ENCODE data around the gene DBX2.

DBX2 gene

DNA sequence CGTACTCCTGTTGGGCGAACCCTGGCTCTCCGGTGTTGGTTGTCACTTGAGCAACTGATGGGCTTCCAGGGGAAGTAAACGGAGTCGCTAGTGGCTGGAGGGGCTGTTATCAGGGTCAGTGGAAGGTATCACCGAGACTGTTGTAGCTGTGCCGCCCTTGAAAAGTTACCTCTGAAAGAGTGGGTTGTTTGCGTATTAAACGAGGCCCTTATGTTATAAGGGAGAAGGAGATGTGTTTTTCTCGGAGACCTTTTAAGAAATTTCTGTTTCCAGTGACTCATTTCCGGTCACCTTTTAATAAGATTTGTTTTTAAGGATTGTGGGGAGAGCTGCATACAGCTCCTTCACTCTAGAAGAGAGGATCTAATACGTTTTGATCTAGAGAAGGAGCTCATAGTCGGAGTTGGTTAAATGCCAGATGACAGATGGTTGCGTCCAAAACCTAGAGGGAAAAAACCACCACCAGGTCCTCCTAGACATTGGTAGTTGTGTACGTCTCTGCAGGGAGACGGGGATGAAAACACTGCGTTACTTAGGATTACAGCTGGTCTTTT is 750 bp upstream of the DBX2 start:
- Histone ChIP-seq H3K9me3 (no peaks in the 10 kb centered on the region), H3K36me3 (no peaks in the 10 kb centered on the region), H3K27me3 (peaks cover 76% of the 10 kb centered on the region), H3K4me3 (ENCODE audit: low read depth in 1 of 2, low read length in 1 of 2) (no peak overlapping the region), H3K4me1 (ENCODE audit: control insufficient read depth in 1 of 2, insufficient read depth in 1 of 2, low read depth in 1 of 2, low read length in 1 of 2) (no peaks in the 10 kb centered on the region), H3K27ac (no peak overlapping the region)
- TF ChIP-seq, protein P1, sequence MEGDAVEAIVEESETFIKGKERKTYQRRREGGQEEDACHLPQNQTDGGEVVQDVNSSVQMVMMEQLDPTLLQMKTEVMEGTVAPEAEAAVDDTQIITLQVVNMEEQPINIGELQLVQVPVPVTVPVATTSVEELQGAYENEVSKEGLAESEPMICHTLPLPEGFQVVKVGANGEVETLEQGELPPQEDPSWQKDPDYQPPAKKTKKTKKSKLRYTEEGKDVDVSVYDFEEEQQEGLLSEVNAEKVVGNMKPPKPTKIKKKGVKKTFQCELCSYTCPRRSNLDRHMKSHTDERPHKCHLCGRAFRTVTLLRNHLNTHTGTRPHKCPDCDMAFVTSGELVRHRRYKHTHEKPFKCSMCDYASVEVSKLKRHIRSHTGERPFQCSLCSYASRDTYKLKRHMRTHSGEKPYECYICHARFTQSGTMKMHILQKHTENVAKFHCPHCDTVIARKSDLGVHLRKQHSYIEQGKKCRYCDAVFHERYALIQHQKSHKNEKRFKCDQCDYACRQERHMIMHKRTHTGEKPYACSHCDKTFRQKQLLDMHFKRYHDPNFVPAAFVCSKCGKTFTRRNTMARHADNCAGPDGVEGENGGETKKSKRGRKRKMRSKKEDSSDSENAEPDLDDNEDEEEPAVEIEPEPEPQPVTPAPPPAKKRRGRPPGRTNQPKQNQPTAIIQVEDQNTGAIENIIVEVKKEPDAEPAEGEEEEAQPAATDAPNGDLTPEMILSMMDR (IDR thresholded peaks at IDR 0.05), result no peak

DNA sequence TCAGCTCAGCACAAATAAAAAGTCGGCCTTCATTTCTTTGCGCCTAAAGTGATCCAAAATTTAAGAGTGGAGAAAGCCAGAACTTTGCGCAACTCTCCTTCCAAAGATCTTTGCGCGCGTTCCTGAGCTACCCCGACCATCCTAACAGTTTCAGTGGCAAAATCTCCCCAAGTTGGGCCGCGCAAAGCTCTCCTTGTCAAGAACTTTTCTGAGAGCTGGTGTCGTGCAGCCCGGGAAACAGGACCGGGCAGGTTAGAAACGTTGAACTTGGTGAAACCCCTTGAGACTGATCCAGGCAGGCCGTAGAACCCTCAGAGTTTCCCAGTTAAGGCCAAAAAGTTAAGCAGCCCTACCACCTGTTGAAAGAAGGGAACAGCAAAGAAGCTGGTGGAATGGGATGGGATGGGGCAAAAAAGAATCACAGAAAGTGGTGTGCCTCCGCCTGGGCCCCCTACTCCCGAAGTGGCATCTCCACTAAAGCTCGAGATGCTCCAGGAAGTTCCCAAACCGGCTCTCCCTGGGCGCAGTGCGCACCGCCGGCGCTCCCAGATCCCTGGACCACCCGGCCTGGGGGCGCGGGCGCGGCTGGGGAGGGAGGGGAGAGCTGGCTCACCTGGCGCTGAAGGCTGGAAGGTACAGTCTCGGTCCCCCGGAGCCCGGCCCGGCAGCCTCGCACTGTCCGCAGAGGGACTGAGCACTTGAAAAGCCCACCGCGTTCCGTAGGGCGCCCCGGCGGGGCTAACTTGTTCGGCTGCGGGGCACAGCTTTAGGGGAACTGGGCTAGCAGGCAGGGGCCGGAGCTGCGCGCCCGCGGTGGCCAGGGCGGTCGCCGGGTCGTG is 768 bp downstream of the DBX2 start:
- TF ChIP-seq, protein P1 (IDR thresholded peaks at IDR 0.05), result no peak
- Histone ChIP-seq H3K4me1 (ENCODE audit: control insufficient read depth in 1 of 2, insufficient read depth in 1 of 2, low read depth in 1 of 2, low read length in 1 of 2) (no peaks in the 10 kb centered on the region), H3K9me3 (no peaks in the 10 kb centered on the region), H3K4me3 (ENCODE audit: low read depth in 1 of 2, low read length in 1 of 2) (no peak overlapping the region), H3K36me3 (no peaks in the 10 kb centered on the region), H3K27ac (no peak overlapping the region), H3K27me3 (peaks cover 90% of the 10 kb centered on the region)

DNA sequence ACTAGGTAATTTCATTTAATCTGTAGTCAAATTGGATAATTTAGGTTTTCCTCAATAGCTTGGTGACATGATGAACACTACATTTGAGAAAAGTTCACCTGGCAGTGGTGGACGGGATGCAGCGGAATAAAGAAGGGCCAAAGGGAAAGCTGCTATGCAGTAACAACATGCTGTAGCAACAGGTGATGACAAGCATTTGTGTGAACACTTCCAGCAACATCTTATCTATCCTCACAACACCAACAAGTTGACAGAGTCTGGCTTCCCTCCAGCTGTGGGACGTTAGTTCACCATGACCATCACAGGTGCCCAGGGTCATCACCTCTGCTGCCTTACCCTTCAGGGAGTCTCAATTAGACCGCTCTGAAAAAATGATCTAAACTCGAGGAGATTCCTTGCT is 8.3 kb downstream of the DBX2 start:
- no peak overlapping the region for H3K27ac ChIP-seq
- H3K4me3 ChIP-seq (ENCODE audit: low read depth in 1 of 2, low read length in 1 of 2), result no peak overlapping the region
- TF ChIP-seq, protein P1 (IDR thresholded peaks at IDR 0.05), result no peak
- peaks cover 27% of the 10 kb centered on the region for H3K27me3 ChIP-seq
- H3K9me3 ChIP-seq, result no peaks in the 10 kb centered on the region
- H3K36me3 ChIP-seq, result no peaks in the 10 kb centered on the region
- no peaks in the 10 kb centered on the region for H3K4me1 ChIP-seq (ENCODE audit: control insufficient read depth in 1 of 2, insufficient read depth in 1 of 2, low read depth in 1 of 2, low read length in 1 of 2)

DNA sequence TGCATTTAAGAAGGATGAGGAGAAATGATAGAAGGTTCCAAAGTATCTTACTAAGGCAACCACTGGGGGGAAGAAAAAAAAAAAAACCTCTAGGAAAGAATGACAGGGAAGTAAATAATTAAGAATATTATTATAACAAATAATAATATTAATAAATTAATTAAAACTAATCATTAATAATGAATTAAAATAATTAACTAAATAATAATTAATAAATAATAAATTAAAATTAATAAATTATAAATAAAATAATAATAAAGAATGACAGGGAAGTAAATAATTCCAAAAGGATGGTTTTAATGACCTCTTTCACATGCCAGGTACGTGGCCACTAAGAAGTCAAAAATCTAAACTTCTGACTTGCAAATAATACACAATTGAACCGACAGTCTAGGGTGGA is 9.9 kb downstream of the DBX2 start:
- no peaks in the 10 kb centered on the region for H3K36me3 ChIP-seq
- H3K4me3 ChIP-seq (ENCODE audit: low read depth in 1 of 2, low read length in 1 of 2), result no peak overlapping the region
- no peaks in the 10 kb centered on the region for H3K9me3 ChIP-seq
- TF ChIP-seq, protein P1 (IDR thresholded peaks at IDR 0.05), result no peak
- no peaks in the 10 kb centered on the region for H3K4me1 ChIP-seq (ENCODE audit: control insufficient read depth in 1 of 2, insufficient read depth in 1 of 2, low read depth in 1 of 2, low read length in 1 of 2)
- H3K27ac ChIP-seq, result no peak overlapping the region
- H3K27me3 ChIP-seq, result peaks cover 10% of the 10 kb centered on the region

DNA sequence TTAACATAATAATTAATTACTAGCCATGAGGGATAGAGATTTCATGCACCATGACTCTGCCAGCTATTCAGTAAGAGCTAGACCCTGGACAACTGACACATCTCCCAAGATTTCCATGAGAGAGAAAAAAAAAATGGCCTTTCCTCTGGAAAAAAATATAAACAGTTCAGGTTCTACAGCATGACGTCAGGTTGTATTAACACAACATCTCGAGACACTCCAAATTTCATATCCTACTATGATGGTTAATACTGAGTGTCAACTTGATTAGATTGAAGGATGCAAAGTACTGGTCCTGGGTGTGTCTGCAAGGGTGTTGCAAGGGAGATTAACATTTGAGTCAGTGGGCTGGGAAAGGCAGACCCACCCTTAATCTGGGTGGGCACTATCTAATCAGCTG is 11.1 kb downstream of the DBX2 start:
- no peaks in the 10 kb centered on the region for H3K9me3 ChIP-seq
- H3K4me3 ChIP-seq (ENCODE audit: low read depth in 1 of 2, low read length in 1 of 2), result no peak overlapping the region
- no peaks in the 10 kb centered on the region for H3K4me1 ChIP-seq (ENCODE audit: control insufficient read depth in 1 of 2, insufficient read depth in 1 of 2, low read depth in 1 of 2, low read length in 1 of 2)
- H3K27ac ChIP-seq, result no peak overlapping the region
- H3K27me3 ChIP-seq, result peaks cover 3% of the 10 kb centered on the region
- H3K36me3 ChIP-seq, result no peaks in the 10 kb centered on the region
- TF ChIP-seq, protein P1 (IDR thresholded peaks at IDR 0.05), result no peak
